Astrocyte (in vitro differentiated cells and primary cell): ENCODE results near the gene LRBA. TPM values are rescaled to one million over a fixed set of nuclear protein-coding genes. Genes with fewer than 3 reads are reported as not detected.

ENCODE experiments used
- DNase-seq: peaks from one replicate; pipeline ENCODE4 v3.0.0-alpha.2; 2010; ENCODE audit warnings: low read depth
- FAIRE-seq: peaks from 2 replicates; lab custom pipeline; 2011; peaks lifted over from hg19 to GRCh38; lab: Jason Lieb, UNC
- H2AFZ ChIP-seq: 2 replicates; pipeline ENCODE4 v1.6.0; 2012; ENCODE audit warnings: low read depth, low read length, inconsistent platforms
- H3K27ac ChIP-seq: 2 replicates; pipeline ENCODE4 v1.5.1; 2011; ENCODE audit warnings: low read depth, low read length, inconsistent platforms
- H3K27me3 ChIP-seq: 2 replicates; pipeline ENCODE4 v1.6.0; 2011; ENCODE audit warnings: low read length, inconsistent platforms; ENCODE audit not compliant: insufficient read depth
- H3K36me3 ChIP-seq: 2 replicates; pipeline ENCODE4 v1.5.1; 2011; ENCODE audit warnings: low read length, inconsistent platforms; ENCODE audit not compliant: insufficient read depth
- H3K4me1 ChIP-seq: 2 replicates; pipeline ENCODE4 v1.5.1; 2011; ENCODE audit warnings: low read length, inconsistent platforms; ENCODE audit not compliant: insufficient read depth
- H3K4me2 ChIP-seq: 2 replicates; pipeline ENCODE4 v1.6.0; 2012; ENCODE audit warnings: low read length, inconsistent platforms
- H3K4me3 ChIP-seq: 2 replicates; pipeline ENCODE4 v1.5.1; 2011; ENCODE audit warnings: low read depth, mild to moderate bottlenecking, low read length, inconsistent platforms; ENCODE audit not compliant: insufficient read depth
- H3K79me2 ChIP-seq: 2 replicates; pipeline ENCODE4 v1.6.0; 2012; ENCODE audit warnings: mild to moderate bottlenecking, low read length, inconsistent platforms; ENCODE audit not compliant: insufficient read depth
- H3K9ac ChIP-seq: 2 replicates; pipeline ENCODE4 v1.6.0; 2012; ENCODE audit warnings: mild to moderate bottlenecking, low read length, inconsistent platforms
- H3K9me3 ChIP-seq: 2 replicates; pipeline ENCODE4 v1.5.1; 2012; ENCODE audit warnings: low read depth, mild to moderate bottlenecking, low read length, inconsistent platforms; ENCODE audit not compliant: insufficient read depth
- H4K20me1 ChIP-seq: 2 replicates; pipeline ENCODE4 v1.6.0; 2012; ENCODE audit warnings: low read length, inconsistent platforms; ENCODE audit not compliant: insufficient read depth
- H3K27ac Mint-ChIP-seq: one replicate; pipeline ENCODE4 v1.8.0; 2021; ENCODE audit warnings: mild to moderate bottlenecking, mixed read lengths; ENCODE audit not compliant: unreplicated experiment
- H3K27me3 Mint-ChIP-seq: one replicate; pipeline ENCODE4 v1.8.0; 2021; ENCODE audit warnings: low read depth, mixed read lengths; ENCODE audit not compliant: unreplicated experiment
- H3K36me3 Mint-ChIP-seq: one replicate; pipeline ENCODE4 v1.8.0; 2021; ENCODE audit warnings: low read depth, mixed read lengths; ENCODE audit not compliant: unreplicated experiment
- H3K4me1 Mint-ChIP-seq: one replicate; pipeline ENCODE4 v1.8.0; 2021; ENCODE audit warnings: low read depth, mixed read lengths; ENCODE audit not compliant: unreplicated experiment
- H3K4me3 Mint-ChIP-seq: one replicate; pipeline ENCODE4 v1.8.0; 2021; ENCODE audit warnings: mild to moderate bottlenecking, moderate library complexity, mixed read lengths; ENCODE audit not compliant: unreplicated experiment
- H3K9me3 Mint-ChIP-seq: one replicate; pipeline ENCODE4 v1.8.0; 2021; ENCODE audit warnings: mild to moderate bottlenecking, mixed read lengths; ENCODE audit not compliant: unreplicated experiment
- EZH2 ChIP-seq: IDR thresholded peaks from 2 replicates; pipeline ENCODE4 v1.6.1; 2012; ENCODE audit warnings: mild to moderate bottlenecking, low read length, inconsistent platforms; ENCODE audit not compliant: insufficient read depth
- total RNA-seq: library from RNA; stranded (reverse); gene quantifications from 2 replicates; pipeline ENCODE4 v1.2.1, GENCODE V29; 2021
- TF ChIP-seq, protein P1 (sequence below): IDR thresholded peaks from 2 replicates; pipeline ENCODE4 v1.5.1; 2011; ENCODE audit warnings: low read depth, mild to moderate bottlenecking, inconsistent platforms, low read length, moderate library complexity; ENCODE audit not compliant: insufficient read depth

LRBA gene
- total RNA-seq, 1 donor from 2014 or later: 25.3 TPM

DNA sequence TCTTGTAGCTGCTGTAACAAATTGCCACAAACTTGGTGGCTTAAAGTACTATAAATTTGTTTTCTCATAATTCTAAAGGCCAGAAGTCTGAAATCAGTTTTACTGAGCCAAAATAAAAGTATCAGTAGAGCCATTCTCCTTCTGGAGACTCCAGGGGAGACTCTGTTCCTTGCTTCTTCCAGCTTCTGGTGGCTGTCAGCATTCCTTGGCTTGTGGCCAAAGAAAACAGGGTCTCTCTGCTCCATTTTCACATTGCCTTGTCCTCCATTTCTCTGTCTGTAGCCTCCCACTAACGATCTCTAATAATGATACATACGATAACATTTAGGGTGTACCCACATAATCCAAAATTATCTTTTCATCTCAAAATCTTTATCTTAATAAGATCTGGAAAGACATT is 232.8 kb downstream of the LRBA start:
- TF ChIP-seq, protein P1, sequence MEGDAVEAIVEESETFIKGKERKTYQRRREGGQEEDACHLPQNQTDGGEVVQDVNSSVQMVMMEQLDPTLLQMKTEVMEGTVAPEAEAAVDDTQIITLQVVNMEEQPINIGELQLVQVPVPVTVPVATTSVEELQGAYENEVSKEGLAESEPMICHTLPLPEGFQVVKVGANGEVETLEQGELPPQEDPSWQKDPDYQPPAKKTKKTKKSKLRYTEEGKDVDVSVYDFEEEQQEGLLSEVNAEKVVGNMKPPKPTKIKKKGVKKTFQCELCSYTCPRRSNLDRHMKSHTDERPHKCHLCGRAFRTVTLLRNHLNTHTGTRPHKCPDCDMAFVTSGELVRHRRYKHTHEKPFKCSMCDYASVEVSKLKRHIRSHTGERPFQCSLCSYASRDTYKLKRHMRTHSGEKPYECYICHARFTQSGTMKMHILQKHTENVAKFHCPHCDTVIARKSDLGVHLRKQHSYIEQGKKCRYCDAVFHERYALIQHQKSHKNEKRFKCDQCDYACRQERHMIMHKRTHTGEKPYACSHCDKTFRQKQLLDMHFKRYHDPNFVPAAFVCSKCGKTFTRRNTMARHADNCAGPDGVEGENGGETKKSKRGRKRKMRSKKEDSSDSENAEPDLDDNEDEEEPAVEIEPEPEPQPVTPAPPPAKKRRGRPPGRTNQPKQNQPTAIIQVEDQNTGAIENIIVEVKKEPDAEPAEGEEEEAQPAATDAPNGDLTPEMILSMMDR: no peak
- no peak for TF ChIP-seq EZH2
- Histone ChIP-seq H3K4me1 (no peaks in the 10 kb centered on the region), H3K9me3 (no peaks in the 10 kb centered on the region), H4K20me1 (no peaks in the 10 kb centered on the region), H3K36me3 (no peaks in the 10 kb centered on the region), H3K79me2 (no peaks in the 10 kb centered on the region), H3K9ac (no peak overlapping the region), H3K4me3 (no peak overlapping the region), H3K4me2 (peak overlapping the region; percentile 4), H3K27me3 (no peaks in the 10 kb centered on the region), H2AFZ (no peak overlapping the region), H3K27ac (no peak overlapping the region)
- Mint-ChIP-seq H3K27ac (no peak overlapping the region), H3K27me3 (no peaks in the 10 kb centered on the region), H3K36me3 (no peaks in the 10 kb centered on the region), H3K9me3 (no peaks in the 10 kb centered on the region), H3K4me3 (no peak overlapping the region), H3K4me1 (peaks cover 8% of the 10 kb centered on the region)
- DNase-seq: peak; percentile 32
- no peak for FAIRE-seq

DNA sequence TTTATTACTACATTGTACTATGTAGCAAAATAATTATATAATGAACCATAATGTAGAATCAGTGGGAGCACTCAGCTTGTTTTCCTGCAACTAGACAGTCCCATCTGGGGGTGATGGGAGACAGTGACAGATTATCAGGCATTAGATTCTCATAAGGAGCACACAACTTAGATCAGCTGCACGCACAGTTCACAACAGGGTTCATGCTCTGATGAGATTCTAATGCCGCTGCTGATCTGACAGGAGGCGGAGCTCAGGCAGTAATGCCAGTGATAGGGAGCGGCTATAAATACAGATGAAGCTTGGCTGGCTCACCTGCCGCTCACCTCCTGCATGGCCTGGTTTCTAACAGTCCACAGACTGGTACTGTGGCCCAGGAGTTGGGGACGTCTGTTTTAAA is 233.9 kb downstream of the LRBA start:
- H3K9me3 Mint-ChIP-seq: no peaks in the 10 kb centered on the region

DNA sequence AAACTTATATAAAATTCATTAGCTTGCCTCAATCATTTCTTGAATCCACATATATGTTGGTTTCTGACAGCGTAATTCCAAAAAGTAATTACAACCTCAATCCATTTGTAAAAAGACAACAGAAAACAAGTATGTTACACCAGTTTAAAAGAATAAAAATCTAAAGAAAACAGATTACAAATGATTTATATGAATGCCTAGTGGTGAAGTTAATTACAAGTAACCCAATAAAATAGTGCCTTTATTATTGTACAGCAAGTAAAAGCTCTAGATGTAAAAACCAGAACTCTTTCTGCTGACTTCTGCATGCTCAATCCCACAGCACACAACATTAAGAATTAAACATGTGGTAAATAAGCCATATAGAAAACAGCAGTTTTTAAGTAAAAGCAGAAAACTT is 235.4 kb downstream of the LRBA start:
- H3K79me2 ChIP-seq: no peaks in the 10 kb centered on the region
- no peaks in the 10 kb centered on the region for H3K4me1 ChIP-seq
- no peak overlapping the region for H2AFZ ChIP-seq
- no peaks in the 10 kb centered on the region for H3K27me3 Mint-ChIP-seq
- no peak for DNase-seq
- TF ChIP-seq EZH2: no peak
- TF ChIP-seq, protein P1: no peak
- H3K27ac Mint-ChIP-seq: no peak overlapping the region
- no peaks in the 10 kb centered on the region for H3K36me3 Mint-ChIP-seq
- no peaks in the 10 kb centered on the region for H3K36me3 ChIP-seq
- no peaks in the 10 kb centered on the region for H3K27me3 ChIP-seq
- H3K9me3 Mint-ChIP-seq: no peaks in the 10 kb centered on the region
- no peaks in the 10 kb centered on the region for H3K9me3 ChIP-seq
- H3K4me2 ChIP-seq: no peak overlapping the region
- FAIRE-seq: no peak
- no peak overlapping the region for H3K9ac ChIP-seq
- H3K4me3 Mint-ChIP-seq: no peak overlapping the region
- H3K4me3 ChIP-seq: no peak overlapping the region
- H3K4me1 Mint-ChIP-seq: peaks cover 8% of the 10 kb centered on the region
- no peak overlapping the region for H3K27ac ChIP-seq
- no peaks in the 10 kb centered on the region for H4K20me1 ChIP-seq

More for the DNA sequence above, 233.9 kb downstream of the LRBA start:
- H3K4me3 Mint-ChIP-seq: no peak overlapping the region
- H3K27ac Mint-ChIP-seq: no peak overlapping the region
- no peaks in the 10 kb centered on the region for H3K27me3 Mint-ChIP-seq
- TF ChIP-seq EZH2: no peak
- TF ChIP-seq, protein P1: no peak
- Histone ChIP-seq H3K9ac (no peak overlapping the region), H3K4me3 (no peak overlapping the region), H4K20me1 (no peaks in the 10 kb centered on the region), H3K27ac (no peak overlapping the region), H3K4me1 (no peaks in the 10 kb centered on the region), H3K27me3 (no peaks in the 10 kb centered on the region), H3K9me3 (no peaks in the 10 kb centered on the region), H3K79me2 (no peaks in the 10 kb centered on the region), H3K36me3 (no peaks in the 10 kb centered on the region), H2AFZ (no peak overlapping the region), H3K4me2 (no peak overlapping the region)
- DNase-seq: no peak
- peaks cover 8% of the 10 kb centered on the region for H3K4me1 Mint-ChIP-seq
- no peak for FAIRE-seq
- no peaks in the 10 kb centered on the region for H3K36me3 Mint-ChIP-seq
